ENCODE data around the gene ZNF768.
"Not testable (repeated sequence)": the region's sequence is repeated elsewhere in the genome, so short reads cannot be mapped to it uniquely, and the experiment has no call there.

Gene ZNF768

DNA sequence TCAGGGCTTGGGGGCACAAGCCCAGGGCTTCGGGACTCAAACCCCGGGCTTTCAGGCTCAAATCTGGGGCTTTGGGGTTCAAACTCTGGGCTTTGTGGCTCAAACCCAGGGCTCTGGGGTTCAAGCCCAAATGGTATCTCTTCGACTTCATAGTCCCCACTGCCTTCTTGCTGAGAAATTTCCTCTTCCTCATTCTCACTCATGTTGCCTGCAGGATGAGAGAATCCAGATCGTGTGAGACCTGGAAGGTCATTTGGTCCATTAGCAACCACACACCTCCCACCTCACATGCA, 576 bp downstream of the ZNF768 start:
- Histone ChIP-seq H3K9ac (peak overlapping the region; percentile 94; the same call in 1 of the 2 replicates), H4K20me1 (ENCODE audit: insufficient read depth) (no peaks in the 10 kb centered on the region), H3K36me3 (ENCODE audit: insufficient read depth) (no peaks in the 10 kb centered on the region), H3K27me3 (ENCODE audit: insufficient read depth, low read depth) (no peaks in the 10 kb centered on the region), H3K27ac (no peak overlapping the region), H3K4me2 (peak overlapping the region; percentile 66), H3K4me1 (ENCODE audit: low read depth, poor library complexity, severe bottlenecking) (peaks cover 13% of the 10 kb centered on the region), H3K79me2 (ENCODE audit: insufficient read depth, low read depth) (no peaks in the 10 kb centered on the region), H2AFZ (ENCODE audit: low read depth) (peak overlapping the region; percentile 65), H3K4me3 (IDR thresholded peaks at IDR 0.05; ENCODE audit: insufficient read depth, low read depth, low read length) (no peak overlapping the region)
- TF ChIP-seq, protein P1, sequence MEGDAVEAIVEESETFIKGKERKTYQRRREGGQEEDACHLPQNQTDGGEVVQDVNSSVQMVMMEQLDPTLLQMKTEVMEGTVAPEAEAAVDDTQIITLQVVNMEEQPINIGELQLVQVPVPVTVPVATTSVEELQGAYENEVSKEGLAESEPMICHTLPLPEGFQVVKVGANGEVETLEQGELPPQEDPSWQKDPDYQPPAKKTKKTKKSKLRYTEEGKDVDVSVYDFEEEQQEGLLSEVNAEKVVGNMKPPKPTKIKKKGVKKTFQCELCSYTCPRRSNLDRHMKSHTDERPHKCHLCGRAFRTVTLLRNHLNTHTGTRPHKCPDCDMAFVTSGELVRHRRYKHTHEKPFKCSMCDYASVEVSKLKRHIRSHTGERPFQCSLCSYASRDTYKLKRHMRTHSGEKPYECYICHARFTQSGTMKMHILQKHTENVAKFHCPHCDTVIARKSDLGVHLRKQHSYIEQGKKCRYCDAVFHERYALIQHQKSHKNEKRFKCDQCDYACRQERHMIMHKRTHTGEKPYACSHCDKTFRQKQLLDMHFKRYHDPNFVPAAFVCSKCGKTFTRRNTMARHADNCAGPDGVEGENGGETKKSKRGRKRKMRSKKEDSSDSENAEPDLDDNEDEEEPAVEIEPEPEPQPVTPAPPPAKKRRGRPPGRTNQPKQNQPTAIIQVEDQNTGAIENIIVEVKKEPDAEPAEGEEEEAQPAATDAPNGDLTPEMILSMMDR (conservative IDR thresholded peaks at IDR 0.05; ENCODE audit: low read depth, low read length), result no peak

DNA sequence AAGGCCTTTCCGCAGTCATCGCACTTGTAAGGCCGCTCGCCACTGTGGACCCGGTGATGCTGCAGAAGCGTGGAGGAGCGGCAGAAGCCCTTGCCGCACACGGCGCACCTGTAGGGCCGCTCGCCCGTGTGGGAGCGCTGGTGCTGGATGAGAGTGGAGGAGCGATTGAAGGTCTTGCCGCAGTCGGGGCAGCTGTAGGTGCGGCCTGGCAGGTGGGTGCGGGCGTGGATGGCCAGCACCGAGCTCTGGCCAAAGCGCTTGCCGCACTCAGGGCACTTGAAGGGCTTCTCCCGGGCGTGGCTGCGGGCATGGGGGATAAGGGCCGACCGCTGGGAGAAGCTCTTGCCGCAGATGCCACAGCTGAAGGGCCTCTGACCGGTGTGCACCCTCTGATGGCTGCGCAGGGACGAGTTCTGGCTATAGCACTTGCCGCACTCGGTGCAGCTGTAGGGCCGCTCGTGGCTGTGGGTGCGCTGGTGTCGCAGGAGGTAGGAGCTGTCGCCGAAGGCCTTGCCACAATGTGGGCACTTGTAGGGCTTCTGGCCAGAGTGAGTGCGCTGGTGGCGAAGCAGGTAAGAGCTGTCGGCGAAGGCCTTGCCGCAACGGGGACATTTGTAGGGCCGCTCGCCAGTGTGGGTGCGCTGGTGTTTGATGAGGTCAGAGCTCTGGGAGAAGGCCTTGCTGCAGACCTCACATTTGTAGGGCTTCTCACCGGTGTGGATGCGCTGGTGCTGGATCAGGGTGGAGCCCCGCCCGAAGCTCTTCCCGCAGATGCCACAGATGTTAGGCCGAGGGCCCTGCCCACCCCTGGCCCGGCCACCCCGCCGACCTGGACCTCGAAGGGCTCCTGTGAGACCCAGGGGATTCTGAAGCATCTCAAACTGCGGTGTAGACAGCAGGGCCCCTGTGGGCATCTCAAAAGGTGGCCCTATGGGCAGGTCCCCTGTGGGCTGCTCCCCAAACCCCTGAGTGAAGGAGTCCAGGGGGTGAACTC, 1.5 kb downstream of the ZNF768 start:
- H3K27me3 ChIP-seq (ENCODE audit: insufficient read depth, low read depth), result no peaks in the 10 kb centered on the region
- no peaks in the 10 kb centered on the region for H3K36me3 ChIP-seq (ENCODE audit: insufficient read depth)
- H3K4me1 ChIP-seq (ENCODE audit: low read depth, poor library complexity, severe bottlenecking), result peaks cover 13% of the 10 kb centered on the region
- H3K4me2 ChIP-seq, result no peak overlapping the region
- no peak overlapping the region for H2AFZ ChIP-seq (ENCODE audit: low read depth)
- TF ChIP-seq, protein P1 (conservative IDR thresholded peaks at IDR 0.05; ENCODE audit: low read depth, low read length), result no peak
- no peak overlapping the region for H3K9ac ChIP-seq
- H3K27ac ChIP-seq, result no peak overlapping the region
- no peak overlapping the region for H3K4me3 ChIP-seq (IDR thresholded peaks at IDR 0.05; ENCODE audit: insufficient read depth, low read depth, low read length)
- no peaks in the 10 kb centered on the region for H3K79me2 ChIP-seq (ENCODE audit: insufficient read depth, low read depth)
- H4K20me1 ChIP-seq (ENCODE audit: insufficient read depth), result no peaks in the 10 kb centered on the region

DNA sequence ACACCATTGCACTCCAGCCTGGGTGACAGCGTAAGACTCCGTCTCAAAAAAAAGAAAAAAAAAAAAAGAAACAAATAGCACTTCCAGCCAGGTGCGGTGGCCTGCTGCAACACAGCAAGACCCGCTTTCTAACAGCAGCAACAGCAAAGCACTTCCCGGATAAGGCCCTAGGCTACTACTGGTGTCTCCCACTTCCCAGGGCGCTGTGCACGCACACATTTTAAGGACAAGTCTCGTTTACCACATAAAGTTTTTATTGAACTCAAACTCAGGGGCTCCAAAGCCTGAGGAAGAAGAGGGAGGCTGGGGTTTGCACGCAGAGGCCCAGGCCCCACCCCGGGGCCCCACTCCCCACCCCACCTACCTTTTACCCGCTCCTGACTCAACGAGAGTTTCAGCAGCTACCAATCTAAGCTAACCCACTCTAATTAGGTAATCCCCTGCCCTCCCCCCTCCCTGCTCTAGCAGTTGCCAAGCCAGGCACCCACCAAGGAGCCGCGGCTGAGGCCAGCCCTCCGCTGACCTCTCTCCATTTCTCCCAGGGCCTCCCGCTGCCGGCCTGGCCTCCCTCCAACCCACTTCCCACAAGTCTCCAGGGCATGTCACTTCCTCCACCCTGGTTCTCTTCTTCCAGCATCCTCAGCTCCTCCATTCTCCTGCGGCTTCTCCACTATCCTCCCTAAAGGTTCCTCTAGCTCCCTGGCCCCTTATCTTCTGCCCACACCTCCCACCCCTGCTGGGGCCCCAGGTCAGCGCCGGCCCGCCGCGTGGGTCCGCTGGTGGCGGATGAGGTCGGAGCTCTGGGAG, 2.4 kb downstream of the ZNF768 start:
- TF ChIP-seq, protein P1 (conservative IDR thresholded peaks at IDR 0.05; ENCODE audit: low read depth, low read length), result no peak
- H3K4me2 ChIP-seq, result no peak overlapping the region

DNA sequence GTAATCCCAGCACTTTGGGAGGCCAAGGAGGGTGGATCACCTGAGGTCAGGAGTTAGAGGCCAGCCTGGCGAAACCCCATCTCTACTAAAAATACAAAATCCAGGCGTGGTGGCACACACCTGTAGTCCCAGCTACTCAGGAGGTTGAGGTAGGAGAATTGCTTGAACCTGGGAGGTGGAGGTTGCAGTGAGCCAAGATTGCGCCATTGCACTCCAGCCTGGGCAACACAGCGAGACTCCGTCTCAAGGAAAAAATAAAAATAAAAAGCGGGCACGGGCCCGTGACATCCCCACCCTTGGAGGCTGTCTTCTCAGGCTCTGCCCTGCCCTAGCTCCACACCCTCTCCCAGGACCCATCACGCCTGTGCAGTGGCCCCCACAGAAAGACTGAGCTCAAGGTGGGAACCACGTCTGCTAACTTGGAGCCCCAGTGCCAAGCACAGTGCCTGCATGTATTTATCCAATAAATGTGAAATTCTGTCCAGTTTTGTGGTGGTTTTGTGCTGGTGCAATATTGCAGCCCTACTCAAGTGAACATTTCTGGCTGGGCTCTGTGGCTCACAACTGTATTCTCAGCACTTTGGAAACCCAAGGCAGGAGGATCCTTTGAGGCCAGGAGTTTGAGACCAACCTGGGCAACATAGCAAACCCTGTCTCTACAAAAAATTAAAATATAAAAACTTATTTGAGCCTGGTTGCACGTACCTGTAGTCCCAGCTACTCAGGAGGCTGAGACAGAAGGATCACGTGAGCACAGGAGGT, 3.5 kb downstream of the ZNF768 start:
- H3K27me3 ChIP-seq (ENCODE audit: insufficient read depth, low read depth); H2AFZ ChIP-seq (ENCODE audit: low read depth); H3K27ac ChIP-seq; H4K20me1 ChIP-seq (ENCODE audit: insufficient read depth); H3K79me2 ChIP-seq (ENCODE audit: insufficient read depth, low read depth); H3K4me2 ChIP-seq; H3K4me3 ChIP-seq (IDR thresholded peaks at IDR 0.05; ENCODE audit: insufficient read depth, low read depth, low read length); H3K9ac ChIP-seq; H3K4me1 ChIP-seq (ENCODE audit: low read depth, poor library complexity, severe bottlenecking); H3K36me3 ChIP-seq (ENCODE audit: insufficient read depth): not testable (repeated sequence)

More for the DNA sequence above, 2.4 kb downstream of the ZNF768 start:
- Histone ChIP-seq H3K79me2 (ENCODE audit: insufficient read depth, low read depth) (no peaks in the 10 kb centered on the region), H3K4me3 (IDR thresholded peaks at IDR 0.05; ENCODE audit: insufficient read depth, low read depth, low read length) (no peak overlapping the region), H3K4me1 (ENCODE audit: low read depth, poor library complexity, severe bottlenecking) (peaks cover 13% of the 10 kb centered on the region), H3K27ac (no peak overlapping the region), H3K36me3 (ENCODE audit: insufficient read depth) (no peaks in the 10 kb centered on the region), H4K20me1 (ENCODE audit: insufficient read depth) (no peaks in the 10 kb centered on the region), H2AFZ (ENCODE audit: low read depth) (no peak overlapping the region), H3K9ac (no peak overlapping the region), H3K27me3 (ENCODE audit: insufficient read depth, low read depth) (no peaks in the 10 kb centered on the region)

All from KMS-11 (cell line).